ENCODE measurements around the gene TRNT1.

Gene TRNT1

GRCh38 chr3:3113042-3113709 is 13.6 kb upstream of the TRNT1 start:
- DNase-seq: no peak

DNA sequence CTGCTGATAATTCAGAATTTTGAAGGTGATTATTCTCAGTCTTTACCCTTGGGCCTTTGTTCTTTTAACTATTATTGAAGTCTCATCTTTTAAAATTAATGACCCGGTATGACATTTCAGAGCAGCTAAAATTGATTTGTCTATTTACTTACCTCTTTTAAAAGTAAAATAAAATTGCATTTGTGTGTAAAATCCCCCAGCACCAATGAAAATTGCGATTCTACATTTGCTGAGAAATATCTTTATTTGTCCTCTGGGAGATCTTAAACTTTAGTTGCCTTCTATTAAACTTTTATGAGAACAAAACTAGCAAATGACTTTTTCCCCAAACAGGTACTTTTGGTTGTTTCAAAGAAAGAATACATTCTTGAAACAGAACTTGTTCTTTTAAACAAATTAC is 9.1 kb upstream of the TRNT1 start:
- no peak for DNase-seq

- no peak for DNase-seq
Observed at GRCh38 chr3:3119393-3119851, 7.3 kb upstream of the TRNT1 start.

- DNase-seq: no peak
Observed at GRCh38 chr3:3125977-3126376, 763 bp upstream of the TRNT1 start.

- DNase-seq: peak; percentile 28
Observed at GRCh38 chr3:3127432-3128010, 781 bp downstream of the TRNT1 start.

- no peak for DNase-seq
Observed at GRCh38 chr3:3129579-3129978, 2.8 kb downstream of the TRNT1 start.

DNA sequence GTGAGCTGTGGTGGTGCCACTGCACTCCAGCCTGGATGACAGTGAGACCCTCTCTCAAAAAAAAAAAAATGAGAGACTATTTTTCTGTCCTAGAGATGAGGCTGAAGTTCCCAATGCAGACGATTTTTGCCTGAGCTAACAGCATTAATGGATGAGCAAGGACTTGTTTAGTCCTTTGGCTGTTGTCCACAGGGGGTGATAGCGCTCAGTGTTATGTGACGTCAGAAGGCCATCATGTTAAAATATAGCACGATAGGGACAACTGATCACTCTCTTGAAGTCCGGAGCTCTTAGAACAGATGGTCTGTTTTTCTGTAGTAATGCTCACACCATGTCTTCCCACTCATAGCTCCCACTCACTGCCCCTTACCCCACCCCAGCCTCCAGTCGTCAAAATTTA is 6.8 kb downstream of the TRNT1 start:
- DNase-seq: no peak

DNA sequence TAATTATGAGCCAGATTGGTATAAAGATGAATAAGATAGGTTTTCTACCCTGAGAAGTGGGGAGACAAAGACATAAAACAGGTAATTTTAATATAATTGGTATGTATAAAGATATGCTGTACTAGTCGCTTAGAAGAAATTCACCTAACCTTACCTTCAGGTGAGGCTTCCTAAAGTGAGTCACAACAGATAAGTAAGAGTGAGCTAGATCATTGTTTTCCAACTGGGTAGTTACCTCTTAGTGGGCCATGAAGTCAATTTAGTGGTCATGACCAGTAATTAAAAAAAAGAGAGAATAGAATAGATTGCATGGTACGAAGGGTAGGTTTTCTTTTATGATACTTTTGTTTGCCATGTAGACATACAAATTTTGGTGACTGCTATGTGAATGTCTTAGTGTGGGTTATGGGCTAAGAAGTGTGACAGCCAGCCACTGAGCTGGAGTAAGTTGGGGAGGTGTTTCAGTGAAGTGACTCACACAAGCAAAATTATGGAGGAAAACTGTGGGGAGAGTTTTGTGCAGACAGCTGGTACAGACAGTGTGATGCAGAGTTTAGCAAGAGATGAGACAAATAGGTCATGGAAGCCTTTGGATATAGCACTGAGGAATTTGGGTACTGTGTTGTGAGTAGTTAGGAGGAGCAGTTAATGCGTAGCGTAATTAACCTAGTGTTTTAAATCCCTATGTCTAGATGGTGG is 8.2 kb downstream of the TRNT1 start:
- DNase-seq: no peak

DNA sequence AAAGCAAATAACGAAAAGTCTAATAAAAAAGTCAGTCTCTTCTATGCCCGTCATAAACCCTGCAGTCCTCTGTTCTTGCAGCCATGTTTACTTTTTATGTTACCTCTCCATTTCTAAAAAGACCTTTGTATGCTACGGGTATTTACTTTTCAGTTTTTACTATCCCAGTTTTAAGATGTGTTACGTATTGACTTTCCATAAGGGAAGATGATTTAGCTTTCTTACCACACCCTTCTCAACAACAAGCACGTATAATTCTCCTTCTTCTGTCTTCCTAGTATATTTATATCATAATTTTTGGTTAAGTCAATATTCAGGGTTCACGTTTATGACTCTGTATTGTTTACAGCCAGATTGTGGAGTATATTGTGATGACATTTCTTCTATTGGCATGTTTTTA is 10.8 kb downstream of the TRNT1 start:
- no peak for DNase-seq

- no peak for DNase-seq
Observed at GRCh38 chr3:3141939-3142338, 15.2 kb downstream of the TRNT1 start.

DNA sequence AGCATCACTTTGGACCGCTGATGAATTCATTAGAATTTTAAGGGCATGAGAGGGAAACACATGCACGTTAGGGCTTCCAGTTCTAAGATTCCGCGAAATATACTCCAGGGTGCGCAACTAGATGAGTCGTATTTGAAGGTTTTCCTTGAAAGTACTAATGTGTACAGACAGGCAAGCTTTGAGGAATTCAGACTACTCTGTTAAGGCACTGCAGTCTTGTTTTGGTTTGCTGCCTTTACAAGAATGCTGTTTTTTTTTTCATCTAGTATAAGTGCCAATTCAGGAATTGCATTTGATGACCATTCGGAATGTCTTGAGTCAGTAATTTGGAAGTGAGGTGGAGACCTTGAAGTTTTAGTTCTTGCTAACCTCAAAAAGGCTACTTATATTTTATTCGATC is 19.1 kb downstream of the TRNT1 start:
- no peak for DNase-seq

- DNase-seq: no peak
Observed at GRCh38 chr3:3149560-3149959, 22.8 kb downstream of the TRNT1 start.

DNA sequence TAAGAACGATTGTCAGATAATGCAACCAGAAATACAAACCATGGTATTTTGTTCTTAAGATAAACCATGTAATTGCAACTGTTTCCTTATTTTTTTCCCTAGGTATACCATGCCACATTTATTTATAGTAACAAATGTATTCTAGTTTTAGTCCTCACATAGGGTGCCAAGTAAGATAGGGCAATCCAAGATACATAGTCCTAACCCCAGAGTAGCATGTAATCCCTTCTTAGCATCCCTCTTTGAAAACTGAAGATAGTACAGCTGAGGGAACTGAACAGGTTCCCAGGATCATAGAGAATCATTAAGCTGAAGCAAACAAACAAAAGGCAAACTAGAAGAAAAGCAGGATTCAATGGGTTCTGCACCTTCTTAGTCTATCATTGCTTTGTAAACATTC is 24.8 kb downstream of the TRNT1 start:
- DNase-seq: no peak

- DNase-seq: no peak
Observed at GRCh38 chr3:3154879-3155610, 28.3 kb downstream of the TRNT1 start.

DNA sequence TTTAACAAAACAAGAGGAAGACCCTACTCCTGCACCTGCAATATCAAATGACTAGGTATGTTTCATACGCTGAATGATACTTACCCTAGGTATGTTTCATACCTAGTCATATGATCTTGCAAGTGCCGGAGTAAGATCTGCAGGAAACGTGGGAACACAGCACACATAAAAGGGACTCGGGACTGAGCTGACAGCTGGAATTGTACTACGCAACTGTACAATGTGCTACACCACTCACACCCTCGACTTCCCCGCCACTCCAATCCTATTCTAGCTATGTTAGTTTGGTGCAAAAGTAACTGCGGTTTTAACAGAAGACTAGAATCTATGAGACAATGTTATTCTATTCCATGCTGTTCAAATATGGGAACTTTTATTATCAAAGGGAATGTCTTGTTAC is 30.7 kb downstream of the TRNT1 start:
- DNase-seq: no peak

GRCh38 chr3:3160826-3161225 is 34.1 kb downstream of the TRNT1 start:
- no peak for DNase-seq

DNA sequence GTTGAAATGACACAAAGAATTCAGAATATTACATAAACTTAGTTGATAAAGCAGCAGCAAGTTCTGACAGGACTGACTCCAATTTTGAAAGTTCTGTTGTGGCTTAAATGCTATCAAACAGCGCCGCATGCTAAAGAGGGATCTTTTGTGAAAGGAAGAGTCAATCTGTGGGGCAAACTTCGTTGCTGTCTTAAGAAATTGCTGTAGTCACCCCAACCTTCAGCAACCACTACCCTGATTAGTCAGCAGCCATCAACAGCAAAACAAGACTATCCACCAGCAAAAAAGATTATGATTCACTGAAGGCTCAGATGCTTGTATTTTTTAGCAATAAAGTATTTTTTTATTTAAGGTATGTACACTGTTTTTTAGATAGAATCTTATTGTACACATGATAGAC is 38.5 kb downstream of the TRNT1 start:
- no peak for DNase-seq

GRCh38 chr3:3165650-3166049 is 38.9 kb downstream of the TRNT1 start:
- DNase-seq: no peak

DNA sequence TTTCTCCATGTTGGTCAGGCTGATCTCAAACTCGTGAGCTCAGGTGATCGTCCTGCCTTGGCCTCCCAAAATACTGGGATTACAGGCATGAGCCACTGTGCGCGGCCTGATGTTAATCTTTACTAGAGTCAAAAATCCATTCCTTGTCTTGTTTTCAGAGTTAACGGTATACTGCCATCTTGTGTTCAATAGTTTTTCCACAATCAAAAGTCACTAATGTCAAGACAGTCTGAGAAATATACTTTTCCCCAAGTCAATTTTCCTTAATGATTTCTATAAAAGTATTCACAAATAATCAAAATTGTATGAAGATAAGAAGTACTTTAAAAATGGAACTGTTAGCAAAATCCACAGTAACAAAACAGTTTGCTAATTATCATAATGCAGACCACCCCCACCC is 44.3 kb downstream of the TRNT1 start:
- no peak for DNase-seq

DNA sequence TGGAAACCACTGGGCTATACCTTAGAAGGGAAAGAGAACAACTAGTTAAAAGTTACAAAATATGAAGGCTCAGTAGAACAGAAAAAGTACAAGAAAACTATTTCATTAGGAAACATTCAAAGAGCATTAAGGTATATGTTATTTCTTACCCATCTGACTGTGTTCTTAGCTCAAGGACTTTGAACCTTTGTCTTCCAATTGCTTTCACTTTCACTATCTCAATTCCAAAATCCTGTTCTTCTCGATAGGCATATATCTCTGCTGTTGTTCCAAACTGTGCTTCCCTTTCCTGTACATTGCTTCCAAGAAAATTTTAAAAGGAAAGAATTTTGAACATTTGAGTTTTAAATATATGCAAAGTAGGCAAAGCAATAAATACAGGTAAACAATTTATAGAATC is 45.9 kb downstream of the TRNT1 start:
- DNase-seq: no peak

DNA sequence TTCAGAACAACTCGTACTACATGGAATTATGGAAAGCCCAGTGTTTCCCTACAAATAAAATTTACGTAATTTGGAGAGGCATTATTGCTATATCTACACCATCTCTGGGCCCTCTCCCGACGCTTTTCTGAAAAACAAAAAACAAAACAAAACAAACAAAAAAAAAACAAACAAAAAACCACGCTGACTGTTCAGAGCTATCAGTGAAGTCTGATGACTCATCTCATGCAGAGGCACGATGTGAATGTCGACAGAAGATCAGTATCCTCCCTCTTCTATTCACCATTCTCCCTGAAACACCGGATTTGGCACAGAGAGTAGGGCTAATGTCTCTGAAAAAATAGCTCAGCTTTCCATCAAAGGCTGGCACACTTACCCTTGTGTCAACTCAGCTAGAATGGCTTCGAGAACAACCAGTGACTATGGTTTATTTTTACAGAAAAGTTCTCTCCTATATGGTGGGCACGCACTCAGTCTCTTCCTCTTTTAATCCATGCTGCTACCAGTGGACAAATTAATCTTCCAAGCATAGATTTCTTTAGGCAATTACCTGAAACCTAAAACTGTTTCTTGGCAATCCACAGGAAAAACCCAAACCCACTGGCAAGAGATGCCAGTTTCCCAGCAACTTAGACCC is 51.2 kb downstream of the TRNT1 start:
- no peak for DNase-seq

GRCh38 chr3:3178498-3179328 is 52.0 kb downstream of the TRNT1 start:
- no peak for DNase-seq

Data from activated CD4-positive, alpha-beta T cell treated with anti-CD3 and anti-CD28 coated beads, Interleukin-2, amount 50 U/mL, for 1 hour (primary cell).